K562 treated with DMSO at 1 percent for 4 hours (cell line): ENCODE measurements around the gene AGT. TPM values are rescaled to one million over a fixed set of nuclear protein-coding genes. Genes with fewer than 3 reads are reported as not detected.

ENCODE experiments used
- total RNA-seq: library from RNA; unstranded; fragments of 300-600 nt; gene quantifications from 2 replicates; pipeline ENCODE4 v1.2.3, GENCODE V29; 2022; ENCODE audit not compliant: insufficient read depth

AGT gene
- total RNA-seq, result not detected in 2 replicates

GRCh38 chr1:230713915-230714764 is at the start of gene AGT:
Gene AGT, minus strand, starts transcription at chr1:230714122. Its CDS starts 3,299 bp downstream, at chr1:230710823.

DNA sequence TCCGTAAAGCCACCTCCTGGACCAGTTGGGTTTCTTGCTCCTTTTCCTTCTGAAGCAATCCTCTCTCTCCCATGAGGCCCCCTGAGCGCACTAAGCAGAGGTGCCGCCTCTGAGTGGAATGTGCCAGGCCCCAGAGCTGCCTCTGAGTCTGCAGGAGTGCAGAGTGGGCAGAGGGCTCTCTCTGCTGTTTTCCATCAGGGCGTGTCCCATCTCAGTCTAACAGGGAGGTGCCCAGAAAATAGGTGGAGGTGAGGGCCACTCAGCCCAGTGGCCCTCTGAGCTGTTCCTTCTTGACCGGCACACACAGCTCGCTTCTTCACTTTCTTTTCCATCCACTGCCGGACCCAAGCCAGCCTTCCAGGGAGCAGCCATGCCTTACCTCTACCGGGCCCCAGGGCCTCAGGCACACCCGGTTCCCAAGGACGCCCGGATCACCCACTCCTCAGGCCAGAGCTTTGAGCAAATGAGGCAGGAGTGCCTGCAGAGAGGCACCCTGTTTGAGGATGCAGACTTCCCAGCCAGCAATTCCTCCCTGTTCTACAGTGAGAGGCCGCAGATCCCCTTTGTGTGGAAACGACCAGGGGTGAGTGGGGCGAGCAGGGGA is 33.3 kb upstream of the AGT start, which contains the start of gene CAPN9:
Gene CAPN9, plus strand, starts transcription at position 262 of the 604 bp plus-strand sequence. Its CDS starts 109 bp downstream, at position 371.

Other genes starting within 250 kb of the AGT start
- 20.1 and 20.9 TPM in 2 replicates for gene COG2, start 71.6 kb downstream of the AGT start, total RNA-seq
- gene CAPN9, start 33.3 kb upstream of the AGT start, total RNA-seq, result not detected in 2 replicates
- gene C1orf198, start 154.4 kb upstream of the AGT start, total RNA-seq, result 5.0 and 5.1 TPM in 2 replicates